ENCODE data around the gene PCDHB16.
"Not testable (repeated sequence)": the region's sequence is repeated elsewhere in the genome, so short reads cannot be mapped to it uniquely, and the experiment has no call there.

The PCDHB16 gene

GRCh38 chr5:141182248-141182647 is at the start of gene PCDHB16:
Gene PCDHB16 (plus strand): TSS chr5:141182387. CDS start chr5:141182560, 173 bp downstream.
- DNase-seq, result peak; percentile 28

GRCh38 chr5:141135030-141135717 is 47.0 kb upstream of the PCDHB16 start, which contains the start of gene PCDHB5:
Gene PCDHB5 (plus strand): TSS chr5:141135206. CDS start chr5:141135435, 229 bp downstream.
- DNase-seq, result peak; percentile 37

- no peak for DNase-seq
Measured at GRCh38 chr5:141135718-141136266, 46.4 kb upstream of the PCDHB16 start.

- DNase-seq, result not testable (repeated sequence)
Measured at GRCh38 chr5:141137346-141137745, 44.8 kb upstream of the PCDHB16 start.

- DNase-seq, result peak; percentile 28
Measured at GRCh38 chr5:141149812-141150211, 32.4 kb upstream of the PCDHB16 start, which contains the start of gene PCDHB6. Gene PCDHB6 (plus strand): TSS chr5:141150057. CDS start chr5:141150258, 201 bp downstream.

GRCh38 chr5:141150224-141150992 is 31.8 kb upstream of the PCDHB16 start:
- no peak for DNase-seq

- no peak for DNase-seq
Measured at GRCh38 chr5:141150993-141151325, 31.2 kb upstream of the PCDHB16 start.

- not testable (repeated sequence) for DNase-seq
Measured at GRCh38 chr5:141151632-141152031, 30.6 kb upstream of the PCDHB16 start.

GRCh38 chr5:141152096-141152495 is 30.1 kb upstream of the PCDHB16 start:
- not testable (repeated sequence) for DNase-seq

- no peak for DNase-seq
Measured at GRCh38 chr5:141155540-141156374, 26.4 kb upstream of the PCDHB16 start.

GRCh38 chr5:141157356-141157755 is 24.8 kb upstream of the PCDHB16 start:
- DNase-seq, result not testable (repeated sequence)

GRCh38 chr5:141157901-141158300 is 24.3 kb upstream of the PCDHB16 start:
- not testable (repeated sequence) for DNase-seq

- DNase-seq, result peak; percentile 12
Measured at GRCh38 chr5:141172381-141173204, 9.6 kb upstream of the PCDHB16 start, which contains the start of gene PCDHB7. Gene PCDHB7 (plus strand): TSS chr5:141172644. CDS start chr5:141172836, 192 bp downstream.

- DNase-seq, result not testable (repeated sequence)
Measured at GRCh38 chr5:141174291-141175104, 7.7 kb upstream of the PCDHB16 start.

GRCh38 chr5:141175933-141176332 is 6.3 kb upstream of the PCDHB16 start:
- DNase-seq, result no peak

GRCh38 chr5:141177577-141178191 is 4.5 kb upstream of the PCDHB16 start, which contains the start of gene PCDHB8:
Gene PCDHB8 (plus strand): TSS chr5:141177790. CDS start chr5:141178035, 245 bp downstream.
- peak; percentile 45 for DNase-seq

- DNase-seq, result not testable (repeated sequence)
Measured at GRCh38 chr5:141179371-141179770, 2.8 kb upstream of the PCDHB16 start.

- not testable (repeated sequence) for DNase-seq
Measured at GRCh38 chr5:141179876-141180275, 2.3 kb upstream of the PCDHB16 start.

- DNase-seq, result no peak
Measured at GRCh38 chr5:141180313-141180712, 1.9 kb upstream of the PCDHB16 start.
